H1 (cell line): ENCODE data around the gene KRTAP10-8. TPM values are rescaled to one million over a fixed set of nuclear protein-coding genes. Genes with fewer than 3 reads are reported as not detected.
"Not testable (repeated sequence)": the region's sequence is repeated elsewhere in the genome, so short reads cannot be mapped to it uniquely, and the experiment has no call there.

Source experiments
- CTCF ChIA-PET: fragments of 300-600 bp; sonication (Branson Sonifier 250); formaldehyde crosslinking; loops from one replicate; lab custom pipeline; 2021; ENCODE audit not compliant: partially characterized antibody; lab: Charles Lee
- POLR2A ChIA-PET: fragments of 300-600 bp; sonication (Branson Sonifier 250); formaldehyde crosslinking; loops from one replicate; lab custom pipeline; 2021; ENCODE audit warnings: inconsistent platforms; ENCODE audit not compliant: partially characterized antibody; lab: Charles Lee
- DNase-seq, 2 experiments: peaks; one replicate each; pipeline versions ENCODE4 v3.0.0 to v3.0.0-alpha.2; 2010 to 2022; ENCODE audit warnings: low spot score in 2 of 2, low read depth in 1 of 2, mixed read lengths in 1 of 2
- FAIRE-seq: peaks from 2 replicates; lab custom pipeline; 2011; peaks lifted over from hg19 to GRCh38; lab: Jason Lieb, UNC
- H2AFZ ChIP-seq: 2 replicates; pipeline ENCODE4 v1.8.1; 2012; ENCODE audit warnings: low read length, inconsistent platforms
- H2AK5ac ChIP-seq: 2 replicates; pipeline ENCODE4 v1.6.1; 2013; ENCODE audit warnings: low read depth, low read length
- H2BK120ac ChIP-seq: replicated peaks from 2 replicates; pipeline ENCODE3; 2013; ENCODE audit warnings: low read depth, low read length, inconsistent platforms
- H2BK12ac ChIP-seq: 2 replicates; pipeline ENCODE4 v1.6.1; 2013; ENCODE audit warnings: low read depth, low read length
- H2BK15ac ChIP-seq: 2 replicates; pipeline ENCODE4 v1.6.1; 2013; ENCODE audit warnings: low read length
- H2BK20ac ChIP-seq: 2 replicates; pipeline ENCODE4 v1.6.1; 2013; ENCODE audit warnings: low read length
- H2BK5ac ChIP-seq: 2 replicates; pipeline ENCODE4 v1.6.1; 2013; ENCODE audit warnings: low read depth, low read length
- H3K14ac ChIP-seq: 2 replicates; pipeline ENCODE4 v1.6.1; 2013; ENCODE audit warnings: inconsistent platforms; ENCODE audit not compliant: insufficient read length
- H3K18ac ChIP-seq: 2 replicates; pipeline ENCODE4 v1.6.1; 2013; ENCODE audit warnings: low read length; ENCODE audit errors: extremely low read depth
- H3K23ac ChIP-seq: 2 replicates; pipeline ENCODE4 v1.6.1; 2013; ENCODE audit warnings: inconsistent platforms; ENCODE audit not compliant: insufficient read length
- H3K23me2 ChIP-seq: 2 replicates; pipeline ENCODE4 v1.6.1; 2013; ENCODE audit warnings: low read depth, low read length
- H3K27ac ChIP-seq: 2 replicates; pipeline ENCODE4 v1.6.1; 2011; ENCODE audit warnings: low read depth, low read length, inconsistent platforms
- H3K27me3 ChIP-seq, 4 experiments: replicated peaks in 1 of 4; 1 replicate in 1 of 4; 2 replicates in 3 of 4; pipeline versions ENCODE4 v1.6.1 to v1.8.1; 2011 to 2013; ENCODE audit warnings: low read length in 3 of 4, mild to moderate bottlenecking in 3 of 4, inconsistent platforms in 2 of 4, mixed read lengths in 2 of 4, moderate library complexity in 1 of 4; ENCODE audit not compliant: control insufficient read depth in 3 of 4, insufficient read depth in 3 of 4; ENCODE audit errors: extremely low read depth in 1 of 4
- H3K36me3 ChIP-seq, 4 experiments: 2 replicates each; pipeline versions ENCODE4 v1.6.1 to v1.8.1; 2011 to 2013; ENCODE audit warnings: mild to moderate bottlenecking in 4 of 4, low read length in 3 of 4, moderate library complexity in 2 of 4, control low read depth in 1 of 4, inconsistent platforms in 1 of 4; ENCODE audit not compliant: insufficient read depth in 4 of 4, control insufficient read depth in 2 of 4
- H3K4ac ChIP-seq: replicated peaks from 2 replicates; pipeline ENCODE3; 2013; ENCODE audit warnings: low read length, low read depth, mixed read lengths, inconsistent platforms; ENCODE audit not compliant: insufficient read length
- H3K4me1 ChIP-seq, 4 experiments: replicated peaks in 1 of 4; 1 replicate in 1 of 4; 2 replicates in 3 of 4; pipeline versions ENCODE4 v1.6.1 to v1.8.1; 2011 to 2013; ENCODE audit warnings: low read length in 3 of 4, inconsistent platforms in 2 of 4, mixed read lengths in 1 of 4; ENCODE audit not compliant: insufficient read depth in 4 of 4, control insufficient read depth in 3 of 4
- H3K4me2 ChIP-seq, 2 experiments: 2 replicates each; pipeline versions ENCODE4 v1.6.1 to v1.8.1; 2011 to 2013; ENCODE audit warnings: low read depth in 2 of 2, low read length in 2 of 2, control low read depth in 1 of 2, inconsistent platforms in 1 of 2, mild to moderate bottlenecking in 1 of 2; ENCODE audit not compliant: insufficient read depth in 1 of 2
- H3K4me3 ChIP-seq, 4 experiments: fragments of 200-600, 300-600 bp in 1 of 4; sonication (generic), shearing (Covaris generic), sonication (Bioruptor Twin) in 1 of 4; 2 replicates each; pipeline versions ENCODE4 v1.5.1 to v1.8.1; 2011 to 2016; ENCODE audit warnings: low read length in 4 of 4, low read depth in 3 of 4, control low read depth in 2 of 4, inconsistent platforms in 2 of 4, mild to moderate bottlenecking in 2 of 4, mixed read lengths in 1 of 4, moderate library complexity in 1 of 4; ENCODE audit not compliant: insufficient read depth in 2 of 4; ENCODE audit errors: extremely low read depth in 1 of 4
- H3K56ac ChIP-seq: replicated peaks from 2 replicates; pipeline ENCODE3; 2013; ENCODE audit warnings: low read depth, mild to moderate bottlenecking, mixed read lengths, low read length, inconsistent platforms; ENCODE audit not compliant: insufficient read length
- H3K79me1 ChIP-seq: 2 replicates; pipeline ENCODE4 v1.6.1; 2013; ENCODE audit warnings: low read depth, low read length, control low read depth
- H3K79me2 ChIP-seq, 2 experiments: 2 replicates each; pipeline versions ENCODE4 v1.6.1 to v1.8.1; 2012 to 2013; ENCODE audit warnings: low read length in 2 of 2, mild to moderate bottlenecking in 2 of 2, inconsistent platforms in 1 of 2; ENCODE audit not compliant: insufficient read depth in 2 of 2, control insufficient read depth in 1 of 2
- H3K9ac ChIP-seq, 4 experiments: replicated peaks in 1 of 4; 1 replicate in 1 of 4; 2 replicates in 3 of 4; pipeline versions ENCODE4 v1.6.1 to v1.8.1; 2011 to 2013; ENCODE audit warnings: low read depth in 3 of 4, low read length in 3 of 4, control low read depth in 2 of 4, mild to moderate bottlenecking in 2 of 4, moderate library complexity in 2 of 4, inconsistent platforms in 1 of 4; ENCODE audit errors: extremely low read depth in 1 of 4
- H3K9me3 ChIP-seq, 2 experiments: 2 replicates each; pipeline versions ENCODE4 v1.6.1 to v1.8.1; 2012 to 2013; ENCODE audit warnings: mild to moderate bottlenecking in 2 of 2, moderate library complexity in 2 of 2, control low read depth in 1 of 2, inconsistent platforms in 1 of 2, low read depth in 1 of 2, low read length in 1 of 2, mixed read lengths in 1 of 2; ENCODE audit not compliant: insufficient read depth in 2 of 2
- H4K20me1 ChIP-seq, 2 experiments: replicated peaks in 1 of 2; 2 replicates each; pipeline versions ENCODE3 to v1.8.1; 2011 to 2013; ENCODE audit warnings: inconsistent platforms in 2 of 2, low read length in 2 of 2, mild to moderate bottlenecking in 1 of 2; ENCODE audit not compliant: insufficient read depth in 2 of 2, control insufficient read depth in 1 of 2
- H4K5ac ChIP-seq: 2 replicates; pipeline ENCODE4 v1.6.1; 2013; ENCODE audit warnings: low read length, low read depth, mixed read lengths, inconsistent platforms; ENCODE audit not compliant: insufficient read length
- H4K8ac ChIP-seq: 2 replicates; pipeline ENCODE4 v1.8.0; 2013; ENCODE audit warnings: mild to moderate bottlenecking, moderate library complexity, low read length, inconsistent platforms; ENCODE audit not compliant: insufficient read depth; ENCODE audit errors: extremely low read depth
- H4K91ac ChIP-seq: replicated peaks from 2 replicates; pipeline ENCODE3; 2013; ENCODE audit warnings: low read length, mixed read lengths, inconsistent platforms; ENCODE audit not compliant: insufficient read length
- WGBS, 2 experiments: shearing (Covaris generic) in 1 of 2; methylation state at CpG; one replicate each; pipeline versions ENCODE4 v1.1.6 to v1.1.7; 2013 to 2015; ENCODE audit warnings: low lambda C conversion rate in 2 of 2, mixed read lengths in 2 of 2, inconsistent platforms in 1 of 2, low coverage in 1 of 2, missing lambda C conversion rate in 1 of 2; ENCODE audit not compliant: insufficient replicate concordance in 2 of 2, insufficient coverage in 1 of 2, insufficient read length in 1 of 2; ENCODE audit errors: extremely low coverage in 1 of 2, missing lambda C conversion rate in 1 of 2; 5-methylcytosine and 5-hydroxymethylcytosine counted together
- polyA plus RNA-seq, 7 experiments: library from polyadenylated mRNA; depleted of rRNA in 3 of 7; stranded (reverse) in 5 of 7; unstranded in 2 of 7; fragments of >200 nt in 5 of 7; fragments of 200-250 nt in 2 of 7; gene quantifications; 1 replicate in 5 of 7; 2 replicates in 1 of 7; 4 replicates in 1 of 7; pipeline versions ENCODE4 v1.2.1 to v1.2.3, GENCODE V29; 2011 to 2013; ENCODE audit warnings: missing spikeins in 2 of 7, mixed read lengths in 2 of 7
- total RNA-seq: library from RNA; stranded (reverse); fragmentation: NEBNext Ultra II Directional; extraction: Animal tissue kit (Norgen Biotek cat#: 25700); gene quantifications from 2 replicates; pipeline ENCODE4 v1.2.1, GENCODE V29; 2021

The KRTAP10-8 gene
- total and polyA plus RNA-seq, 2 of the 8 experiments (the other 6 are each of a cell fraction or from before 2014, with no cell fraction given), result not detected

- H3K4ac ChIP-seq, H2BK15ac ChIP-seq, H3K79me1 ChIP-seq, H4K5ac ChIP-seq, H3K79me2 ChIP-seq, H3K23ac ChIP-seq, H3K4me1 ChIP-seq, H3K36me3 ChIP-seq, H2BK120ac ChIP-seq, FAIRE-seq, H3K4me3 ChIP-seq, H2BK12ac ChIP-seq, H4K8ac ChIP-seq, H3K9ac ChIP-seq, H2BK20ac ChIP-seq, H2AFZ ChIP-seq, DNase-seq, H4K91ac ChIP-seq, H3K14ac ChIP-seq, H3K18ac ChIP-seq, H4K20me1 ChIP-seq, H3K56ac ChIP-seq, H3K27ac ChIP-seq, H3K23me2 ChIP-seq, H3K27me3 ChIP-seq, POLR2A ChIA-PET, H3K4me2 ChIP-seq, H2BK5ac ChIP-seq, H2AK5ac ChIP-seq: not testable (repeated sequence)
- H3K9me3 ChIP-seq, result peaks cover 14 to 16% of the 10 kb centered on the region in 2 experiments
- WGBS, 2 experiments, result 59% methylated on average over 3 of the region's 15 CpGs; no CpG with 5 or more reads in 1 of the 2 experiments
- CTCF ChIA-PET, result interaction anchor here (1.1 to 2.1 kb wide), 3 partner anchors 9 to 122 kb away, joined by 3 to 9 read pairs (median 3); no protein-coding TSS in a partner anchor
Observed at GRCh38 chr21:44627831-44628233, 16.0 kb downstream of the KRTAP10-8 start.
